CD4-positive, alpha-beta T cell treated with Interleukin-21 for 1 hour (primary cell): Measurements from ENCODE around the gene RIMKLB.

Experiments
- DNase-seq: peaks from one replicate; pipeline ENCODE4 v3.0.0-alpha.2; 2020

Gene RIMKLB, protein sequence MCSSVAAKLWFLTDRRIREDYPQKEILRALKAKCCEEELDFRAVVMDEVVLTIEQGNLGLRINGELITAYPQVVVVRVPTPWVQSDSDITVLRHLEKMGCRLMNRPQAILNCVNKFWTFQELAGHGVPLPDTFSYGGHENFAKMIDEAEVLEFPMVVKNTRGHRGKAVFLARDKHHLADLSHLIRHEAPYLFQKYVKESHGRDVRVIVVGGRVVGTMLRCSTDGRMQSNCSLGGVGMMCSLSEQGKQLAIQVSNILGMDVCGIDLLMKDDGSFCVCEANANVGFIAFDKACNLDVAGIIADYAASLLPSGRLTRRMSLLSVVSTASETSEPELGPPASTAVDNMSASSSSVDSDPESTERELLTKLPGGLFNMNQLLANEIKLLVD

DNA sequence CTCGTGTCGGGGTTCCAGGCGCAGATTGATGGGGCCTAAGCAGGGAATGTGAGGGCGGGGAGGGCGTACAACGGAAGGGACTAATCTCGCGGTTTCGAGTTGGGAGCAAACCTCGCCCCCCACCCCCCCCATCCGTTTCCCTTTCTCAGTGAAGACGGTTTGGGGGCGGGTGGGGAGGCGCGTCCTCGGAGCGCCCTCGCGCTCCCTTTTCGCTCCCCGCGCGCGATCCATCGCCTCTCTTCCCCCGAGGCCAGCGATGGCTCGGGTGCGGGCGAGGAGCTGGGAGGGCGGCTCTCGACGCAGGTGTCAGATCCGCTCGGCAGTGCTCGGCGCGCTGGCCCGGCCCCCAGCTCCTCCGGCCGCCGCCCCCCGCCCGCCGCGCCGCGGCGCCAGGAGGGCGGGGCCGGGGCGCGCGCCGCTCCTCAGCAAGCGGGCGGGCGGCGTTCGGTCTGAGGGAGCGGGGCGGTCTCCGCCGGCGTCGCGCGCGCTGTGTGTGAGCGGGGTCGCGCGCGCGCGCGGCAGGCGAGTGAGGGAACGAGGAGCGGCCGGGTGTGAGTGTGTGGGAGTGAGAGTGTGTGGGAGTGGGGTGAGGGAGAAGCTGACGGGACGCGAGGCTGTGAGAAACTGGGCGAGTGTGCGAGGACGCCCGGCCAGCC is at the start of gene RIMKLB:
Gene RIMKLB (plus strand): TSS at position 516 of the 656 bp plus-strand sequence. CDS start 15,876 bp downstream, outside the sequence.
- DNase-seq, result peak; percentile 82

- peak; percentile 12 for DNase-seq
These were observed 49.1 kb upstream of the RIMKLB start for GRCh38 chr12:8648576-8649205.

DNA sequence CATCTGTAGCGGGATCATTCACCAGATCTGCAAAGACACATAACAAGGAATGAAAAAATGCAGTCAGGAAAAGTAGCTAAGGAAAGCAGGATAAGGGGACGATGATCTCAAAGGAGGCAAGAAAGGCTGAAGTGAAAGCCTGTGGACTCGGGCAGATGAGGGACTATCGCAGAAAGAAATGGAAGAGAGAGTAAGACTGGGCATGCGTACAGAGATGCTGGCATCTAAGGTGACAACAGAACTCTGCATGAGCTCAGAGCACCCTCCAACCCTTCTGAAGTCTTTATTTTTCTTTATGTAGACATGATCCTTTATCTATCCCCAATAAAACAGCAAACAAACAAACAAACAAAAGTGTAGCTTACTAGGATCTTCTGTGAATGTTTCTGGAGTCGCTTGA is 42.4 kb upstream of the RIMKLB start:
- no peak for DNase-seq

DNA sequence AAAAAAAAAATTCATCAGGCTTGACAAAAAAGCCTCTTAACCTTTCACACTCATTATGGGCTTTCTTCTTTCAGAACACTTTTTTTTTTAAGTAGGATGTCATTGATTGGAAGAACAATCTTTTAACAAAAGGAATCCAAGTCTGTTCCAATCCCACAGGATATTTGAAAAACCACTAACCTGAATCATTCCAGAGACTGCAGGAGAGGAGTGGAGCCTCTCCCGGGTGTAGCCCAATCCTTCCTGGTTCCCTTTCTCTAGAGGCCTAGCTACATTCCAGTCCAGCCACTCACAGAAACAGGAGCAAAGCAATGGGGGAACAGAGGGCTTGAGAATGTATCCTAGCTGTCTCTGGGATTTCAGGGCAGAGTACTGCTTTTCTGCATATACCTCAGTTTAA is 39.4 kb upstream of the RIMKLB start:
- no peak for DNase-seq

- DNase-seq, result no peak
These were observed 36.8 kb upstream of the RIMKLB start for GRCh38 chr12:8661016-8661415.

DNA sequence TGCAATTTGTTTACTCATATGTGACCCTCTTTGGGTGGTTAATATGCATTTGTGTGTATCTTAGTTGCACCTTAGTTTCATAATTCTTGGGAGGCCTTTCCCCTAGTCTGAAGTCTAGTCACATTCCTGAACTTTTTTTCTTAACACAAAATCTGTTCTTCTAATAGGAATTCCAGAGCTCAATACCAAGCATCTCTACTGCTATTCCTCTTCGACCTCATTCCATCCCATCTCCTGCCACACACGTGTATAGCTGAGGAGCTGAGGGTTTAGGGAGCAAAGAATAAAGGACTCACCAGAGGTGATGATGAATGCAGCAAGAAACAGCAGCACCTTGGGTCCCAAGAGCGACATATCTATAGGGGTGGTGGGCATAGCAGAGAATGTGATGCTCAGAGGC is 36.0 kb upstream of the RIMKLB start:
- DNase-seq, result no peak

GRCh38 chr12:8662593-8662992 is 35.2 kb upstream of the RIMKLB start, which contains the start of gene MFAP5:
TSS of gene MFAP5 (minus strand) at chr12:8662826. CDS start at chr12:8662104, 722 bp downstream.
- no peak for DNase-seq

DNA sequence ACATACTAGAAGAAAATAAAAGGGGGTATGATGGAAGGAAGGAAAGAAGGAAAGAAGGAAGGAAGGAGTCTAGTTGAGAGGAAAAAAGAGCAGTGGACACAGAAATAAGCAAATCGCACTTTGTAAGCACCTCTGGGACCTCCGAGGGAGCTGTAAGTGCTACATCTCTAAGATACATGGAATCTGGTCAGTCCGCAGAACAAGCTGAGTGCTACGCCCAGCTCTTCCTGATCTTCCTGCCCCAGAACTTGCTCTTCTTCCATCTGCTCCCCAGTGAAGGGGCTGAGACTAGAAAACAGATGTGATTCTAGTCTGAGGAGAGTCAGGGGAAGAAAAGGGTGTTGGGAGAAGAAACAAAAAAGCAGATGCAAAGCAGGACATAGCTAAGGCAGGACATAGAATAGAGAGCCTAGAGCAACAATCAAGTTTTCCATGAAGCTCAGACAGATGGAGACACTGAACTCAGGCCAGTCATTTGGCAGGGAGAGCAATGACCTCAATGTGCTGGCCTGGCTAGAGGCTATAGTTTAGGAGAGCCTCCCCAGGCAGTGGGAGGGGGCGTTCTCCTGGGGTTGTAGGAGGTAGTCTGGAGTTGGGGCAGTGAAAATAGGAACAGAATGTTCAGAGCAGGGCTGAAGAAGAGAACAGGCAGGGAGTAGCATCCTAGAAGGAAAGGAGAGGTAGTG is 33.4 kb upstream of the RIMKLB start:
- DNase-seq, result no peak

GRCh38 chr12:8665759-8666158 is 32.0 kb upstream of the RIMKLB start:
- DNase-seq, result no peak

DNA sequence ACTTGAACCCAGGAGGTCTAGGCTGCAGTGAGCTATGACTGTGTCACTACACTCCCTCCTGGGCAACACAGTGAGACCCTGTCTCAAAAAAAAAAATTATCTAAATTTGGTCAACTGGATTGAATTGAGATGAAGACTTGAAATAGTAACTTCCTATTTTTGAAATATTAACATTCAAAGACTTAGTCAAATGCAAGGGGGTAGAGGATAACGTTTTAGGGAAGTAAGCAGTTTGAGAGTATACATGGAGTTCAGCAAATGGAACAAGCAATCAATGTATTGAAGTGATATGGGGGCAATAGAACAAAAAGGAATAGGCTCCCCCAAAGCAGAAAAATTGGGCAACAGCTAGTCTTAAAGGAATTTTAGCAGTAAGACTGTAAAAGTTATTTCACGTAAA is 30.5 kb upstream of the RIMKLB start:
- DNase-seq, result no peak

GRCh38 chr12:8668441-8668840 is 29.4 kb upstream of the RIMKLB start:
- no peak for DNase-seq

- no peak for DNase-seq
These were observed 25.4 kb upstream of the RIMKLB start for GRCh38 chr12:8672381-8672780.

DNA sequence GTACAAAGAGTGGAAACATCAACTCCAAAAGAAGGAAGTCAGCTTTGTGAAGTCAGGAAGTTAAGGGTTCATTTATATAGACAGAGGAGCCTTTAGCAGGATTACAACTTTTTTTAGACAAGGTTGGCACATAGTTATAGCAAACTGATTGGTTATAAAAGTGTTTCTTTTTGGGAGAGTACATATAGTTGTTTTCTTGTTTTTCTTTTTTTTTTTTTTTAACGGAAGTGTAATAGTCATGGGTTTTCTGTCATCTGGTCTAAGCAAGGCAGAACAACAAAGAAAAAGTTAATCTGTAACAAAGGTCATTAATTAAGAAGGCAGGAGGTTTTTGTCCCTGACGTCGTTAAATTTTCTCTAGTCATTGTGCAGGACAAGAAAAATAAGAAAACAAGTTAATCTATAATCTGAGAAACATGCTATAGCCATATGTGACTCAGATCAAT is 22.2 kb upstream of the RIMKLB start:
- no peak for DNase-seq

DNA sequence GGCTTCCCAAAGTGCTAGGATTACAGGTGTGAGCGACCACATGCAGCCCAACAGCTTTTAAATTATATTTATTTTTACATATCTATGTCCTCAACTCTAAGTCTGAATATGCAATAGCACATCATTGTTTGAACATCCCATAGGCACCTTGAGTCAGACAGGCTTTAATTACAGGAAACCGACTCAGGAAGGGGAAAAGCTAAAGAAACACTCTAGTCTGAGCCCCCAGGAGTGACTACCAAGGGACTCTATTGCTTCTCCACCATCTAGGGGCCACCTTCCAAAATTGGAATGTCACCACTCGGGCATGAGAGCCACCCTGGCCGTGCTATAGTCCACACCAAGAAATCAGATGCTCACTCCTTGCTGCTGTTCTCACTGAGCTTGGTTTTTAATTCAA is 21.1 kb upstream of the RIMKLB start:
- no peak for DNase-seq

- no peak for DNase-seq
These were observed 20.4 kb upstream of the RIMKLB start for GRCh38 chr12:8677362-8677761.

DNA sequence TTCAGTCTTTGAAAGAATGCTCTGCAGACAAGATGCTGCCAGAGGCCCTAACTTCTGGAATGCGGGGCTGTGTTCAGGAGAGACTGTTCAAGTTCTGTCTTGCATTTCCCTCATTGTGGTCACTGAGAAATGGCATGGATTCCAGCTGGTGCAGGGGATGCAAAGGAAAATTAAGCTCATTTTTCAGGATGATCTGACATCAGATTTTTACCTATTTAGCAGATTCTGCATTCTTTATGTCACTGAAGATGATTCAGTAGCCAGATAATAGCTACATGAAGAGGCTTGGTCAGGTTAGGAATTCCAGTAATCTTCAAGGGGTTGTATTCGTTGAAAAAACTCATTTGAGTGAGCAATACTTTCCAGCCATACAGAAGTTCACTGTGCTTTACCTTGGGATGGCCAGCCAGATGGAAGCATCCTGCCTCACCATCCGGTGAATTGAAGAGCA is 19.1 kb upstream of the RIMKLB start:
- no peak for DNase-seq

DNA sequence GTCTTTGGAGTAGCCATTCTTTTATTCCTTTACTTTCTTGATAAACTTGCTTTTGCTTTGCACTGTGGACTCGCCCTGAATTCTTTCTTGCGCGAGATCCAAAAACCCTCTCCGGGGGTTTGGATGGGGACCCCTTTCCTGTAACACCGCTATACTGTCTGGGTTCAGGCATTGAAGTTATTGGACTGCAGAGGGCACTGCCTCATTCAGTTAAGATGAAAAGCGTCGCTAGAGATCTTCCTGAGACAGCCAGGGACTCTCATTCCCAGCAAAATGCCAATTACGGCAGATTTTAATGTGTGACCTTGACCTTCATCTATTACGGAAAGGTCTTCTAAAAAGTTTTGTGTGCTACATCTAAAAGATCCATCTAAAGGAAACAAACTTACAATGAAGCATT is 17.3 kb upstream of the RIMKLB start:
- DNase-seq, result no peak

DNA sequence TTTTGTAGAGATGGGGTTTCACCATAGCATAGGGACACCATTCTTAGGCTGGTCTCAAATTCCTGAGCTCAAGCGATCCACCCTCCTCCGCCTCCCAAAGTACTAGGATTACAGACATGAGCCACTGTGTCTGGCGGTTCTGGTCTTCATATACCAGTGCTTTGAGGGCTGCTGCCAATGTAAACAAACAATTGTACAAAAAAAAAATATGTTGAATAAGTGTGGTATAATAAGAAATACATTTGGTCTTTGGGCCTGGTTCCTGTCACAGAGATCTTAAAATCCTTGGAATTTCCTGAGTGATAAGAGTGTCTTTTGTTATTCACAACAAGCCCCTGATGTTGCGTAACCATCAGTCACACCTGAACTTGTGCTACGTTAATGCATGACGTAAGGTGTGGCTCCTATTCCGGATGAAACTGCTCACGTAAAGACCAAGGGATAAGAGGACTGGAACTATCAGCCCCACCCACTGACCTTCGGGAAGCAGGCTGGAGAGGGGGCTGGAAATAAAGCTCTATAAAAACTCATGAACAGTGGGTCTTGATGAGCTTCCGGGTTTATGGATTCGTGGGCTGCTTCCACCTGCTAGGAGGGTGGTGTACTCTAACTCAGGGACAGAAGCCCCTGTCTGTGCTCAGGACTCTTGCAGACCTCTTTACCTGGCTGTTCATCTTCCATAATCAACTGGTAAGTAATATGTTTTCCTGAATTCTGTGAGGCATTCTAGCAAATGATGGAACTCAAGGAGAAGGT is 16.5 kb upstream of the RIMKLB start:
- no peak for DNase-seq

GRCh38 chr12:8685051-8685450 is 12.7 kb upstream of the RIMKLB start:
- no peak for DNase-seq

GRCh38 chr12:8687846-8688601 is 9.8 kb upstream of the RIMKLB start:
- no peak for DNase-seq

DNA sequence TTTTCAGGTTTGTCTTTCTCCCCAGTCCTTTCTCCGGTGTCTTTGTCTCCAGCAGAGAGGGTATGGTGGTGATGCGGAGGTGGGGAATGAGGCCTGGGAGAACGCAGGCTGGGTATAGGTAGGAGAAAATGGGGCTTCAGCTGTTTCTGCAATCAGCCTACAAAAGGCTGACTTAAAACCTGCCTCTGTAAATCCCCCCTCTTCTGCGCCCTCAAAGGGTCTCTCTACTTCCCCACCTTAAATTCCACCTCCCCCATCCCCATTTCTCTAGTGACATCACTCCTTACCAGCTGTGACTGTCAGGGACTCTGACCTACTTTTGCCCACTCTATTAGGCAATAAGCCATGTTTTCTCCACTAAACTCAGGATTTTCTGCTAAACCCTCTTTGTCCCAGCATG is 8.1 kb upstream of the RIMKLB start:
- no peak for DNase-seq

DNA sequence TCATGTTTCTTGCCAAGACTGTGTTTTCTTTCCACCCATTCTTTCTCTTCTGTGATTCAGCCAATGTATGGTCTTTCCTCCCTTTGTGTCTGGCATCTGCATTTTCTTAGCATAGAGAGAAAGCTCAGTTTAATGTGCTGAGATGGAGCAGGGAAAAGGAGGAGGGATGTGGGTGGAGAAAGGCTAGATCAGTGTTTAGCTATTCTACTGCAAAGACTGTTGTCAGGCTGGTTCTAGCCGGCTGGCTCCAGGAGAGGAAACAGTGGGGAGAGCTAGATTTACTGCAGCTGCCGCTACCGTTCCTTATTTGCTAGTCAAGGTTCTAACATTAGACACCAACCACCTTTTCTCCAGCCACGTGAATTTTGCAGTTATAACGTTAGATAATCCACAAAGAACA is 5.2 kb upstream of the RIMKLB start:
- no peak for DNase-seq
